SIG-M5 treated with dmso at 0.1 percent for 504 hours (cell line): ENCODE results near the gene OR10A5.
"Not testable (repeated sequence)": the region's sequence is repeated elsewhere in the genome, so short reads cannot be mapped to it uniquely, and the experiment has no call there.

Experiments
- DNase-seq: peaks from one replicate; lab custom pipeline; 2025; ENCODE audit not compliant: unreplicated experiment; lab: John Stamatoyannopoulos, UW

OR10A5 gene

DNA sequence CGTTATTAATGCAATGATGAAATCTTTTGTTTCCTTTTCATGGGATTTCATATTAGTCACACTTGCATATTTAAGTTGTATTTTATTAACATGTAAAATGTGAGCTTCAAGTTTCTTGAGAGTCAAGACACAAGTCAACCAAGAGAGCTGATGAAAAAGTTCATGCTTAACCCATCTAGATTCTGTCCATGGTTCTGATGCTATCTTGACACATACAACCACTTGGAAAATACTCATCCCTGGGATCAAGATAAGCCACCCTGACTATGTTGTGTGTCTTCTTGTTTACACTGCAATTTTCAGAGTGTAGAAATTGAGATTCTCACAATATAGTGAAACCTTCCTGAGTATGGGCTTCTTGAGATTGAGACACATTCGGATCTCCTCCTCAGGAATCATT lies 30.3 kb downstream of the OR10A5 start:
- DNase-seq = no peak

DNA sequence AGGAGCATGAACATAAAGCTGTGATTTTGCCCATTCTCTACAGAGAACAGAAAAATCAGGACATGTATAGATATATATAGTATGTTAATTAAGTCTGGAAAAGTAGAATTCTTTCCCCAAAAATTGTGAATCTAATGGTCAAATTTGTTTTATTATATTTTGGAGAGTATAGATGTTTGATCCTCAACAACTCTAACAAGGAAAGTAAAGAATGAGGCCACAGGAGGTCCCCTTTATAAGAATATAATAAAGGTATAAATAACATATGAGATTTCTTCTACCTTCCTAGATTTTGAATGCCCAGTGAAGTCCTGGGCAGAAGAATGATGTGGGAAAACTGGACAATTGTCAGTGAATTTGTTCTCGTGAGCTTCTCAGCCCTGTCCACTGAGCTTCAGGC lies 30.8 kb downstream of the OR10A5 start, which contains the start of gene OR10A4:
TSS of gene OR10A4 (plus strand) at position 301 of the 400 bp plus-strand sequence. CDS start at position 324, 23 bp downstream.
- no peak for DNase-seq

DNA sequence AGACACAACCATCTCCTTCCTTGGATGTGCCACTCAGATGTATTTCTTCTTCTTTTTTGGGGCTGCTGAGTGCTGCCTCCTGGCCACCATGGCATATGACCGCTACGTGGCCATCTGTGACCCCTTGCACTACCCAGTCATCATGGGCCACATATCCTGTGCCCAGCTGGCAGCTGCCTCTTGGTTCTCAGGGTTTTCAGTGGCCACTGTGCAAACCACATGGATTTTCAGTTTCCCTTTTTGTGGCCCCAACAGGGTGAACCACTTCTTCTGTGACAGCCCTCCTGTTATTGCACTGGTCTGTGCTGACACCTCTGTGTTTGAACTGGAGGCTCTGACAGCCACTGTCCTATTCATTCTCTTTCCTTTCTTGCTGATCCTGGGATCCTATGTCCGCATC lies 31.4 kb downstream of the OR10A5 start:
- DNase-seq = no peak

DNA sequence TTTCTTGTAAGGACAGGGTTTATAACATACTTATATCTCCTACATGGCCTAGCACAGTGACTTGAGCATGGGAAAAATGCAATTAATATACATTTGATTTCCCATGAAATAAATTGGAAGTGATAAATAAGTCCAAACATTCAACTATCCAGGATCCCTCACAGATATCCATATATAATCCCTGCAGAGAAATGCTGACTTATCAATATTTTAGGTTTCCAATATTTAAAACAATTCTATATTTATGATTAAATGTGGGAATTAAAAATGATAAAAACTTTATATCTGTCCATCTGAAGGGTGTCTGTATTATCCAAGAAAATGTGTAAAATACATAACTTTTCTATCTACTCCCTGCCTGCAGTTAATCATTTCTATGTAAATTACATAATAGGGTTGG lies 37.3 kb downstream of the OR10A5 start:
- DNase-seq = no peak

DNA sequence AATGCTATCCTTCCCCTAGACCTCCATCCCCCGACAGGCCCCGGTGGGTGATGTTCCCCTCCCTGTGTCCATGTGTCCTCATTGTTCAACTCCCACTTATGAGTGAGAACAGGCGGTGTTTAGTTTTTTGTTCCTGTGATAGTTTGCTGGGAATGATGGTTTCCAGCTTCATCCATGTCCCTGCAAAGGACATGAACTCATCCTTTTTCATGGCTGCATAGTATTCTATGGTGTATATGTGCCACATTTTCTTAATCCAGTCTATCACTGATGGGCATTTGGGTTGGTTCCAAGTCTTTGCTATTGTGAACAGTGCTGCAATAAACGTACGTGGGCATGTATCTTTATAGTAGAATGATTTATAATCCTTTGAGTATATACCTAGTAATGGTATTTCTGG lies 42.2 kb downstream of the OR10A5 start:
- DNase-seq = not testable (repeated sequence)

DNA sequence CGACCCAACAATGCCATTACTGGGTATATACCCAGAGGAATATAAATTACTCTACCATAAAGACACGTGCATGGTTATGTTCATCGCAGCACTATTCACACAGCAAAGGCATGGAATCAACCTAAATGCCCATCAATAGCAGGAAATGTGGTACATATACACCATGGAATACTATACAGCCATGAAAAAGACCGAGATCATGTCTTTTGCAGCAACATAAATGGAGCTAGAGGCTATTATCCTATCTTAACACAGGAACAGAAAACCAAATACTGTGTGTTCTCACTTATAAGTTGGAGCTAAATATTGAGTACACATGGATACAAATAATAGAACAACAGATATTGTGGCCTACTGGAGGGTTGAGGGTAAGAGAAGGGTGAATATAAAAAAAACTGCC lies 43.3 kb downstream of the OR10A5 start:
- DNase-seq = no peak

DNA sequence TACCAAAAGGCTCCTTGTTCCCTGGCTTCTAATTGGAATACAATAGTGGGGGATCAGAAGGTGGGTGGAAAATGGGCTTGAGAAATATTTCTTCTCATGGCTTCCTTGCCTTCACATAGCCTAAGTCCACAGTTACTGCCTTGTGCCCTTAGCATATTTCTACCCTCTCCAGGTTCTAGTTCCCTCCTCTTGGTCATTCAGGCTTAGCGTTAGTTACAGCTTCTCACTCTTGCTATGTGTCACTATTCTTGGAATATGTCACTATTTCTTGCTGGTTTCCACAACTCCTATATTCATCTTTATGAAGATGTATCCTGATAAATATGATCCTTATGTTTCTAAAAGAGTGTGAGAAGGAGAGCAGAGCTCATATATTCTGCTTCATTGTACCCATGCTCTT lies 44.4 kb downstream of the OR10A5 start:
- DNase-seq = no peak

DNA sequence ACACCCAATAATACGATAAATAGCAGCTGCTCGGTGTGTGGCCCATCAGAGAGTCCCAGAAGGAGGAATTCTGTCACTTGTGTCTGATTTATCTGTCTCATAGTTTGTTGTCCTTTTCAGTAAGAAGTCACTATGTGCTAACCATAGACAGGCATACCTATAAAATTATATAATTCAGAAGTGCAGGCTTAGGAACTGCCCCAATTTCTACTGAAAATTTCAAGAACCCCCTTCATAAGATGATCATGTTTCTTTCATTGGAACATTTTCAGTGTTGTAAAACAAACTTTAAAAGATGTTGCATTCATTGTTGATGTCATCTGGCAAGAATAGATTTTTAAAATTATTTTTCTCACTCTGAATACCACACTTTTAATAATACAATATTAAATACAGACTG lies 46.9 kb downstream of the OR10A5 start, which contains the start of gene OR2D2:
TSS of gene OR2D2 (minus strand) at position 101 of the 400 bp plus-strand sequence. CDS start at position 101, 0 bp downstream.
- DNase-seq = no peak

DNA sequence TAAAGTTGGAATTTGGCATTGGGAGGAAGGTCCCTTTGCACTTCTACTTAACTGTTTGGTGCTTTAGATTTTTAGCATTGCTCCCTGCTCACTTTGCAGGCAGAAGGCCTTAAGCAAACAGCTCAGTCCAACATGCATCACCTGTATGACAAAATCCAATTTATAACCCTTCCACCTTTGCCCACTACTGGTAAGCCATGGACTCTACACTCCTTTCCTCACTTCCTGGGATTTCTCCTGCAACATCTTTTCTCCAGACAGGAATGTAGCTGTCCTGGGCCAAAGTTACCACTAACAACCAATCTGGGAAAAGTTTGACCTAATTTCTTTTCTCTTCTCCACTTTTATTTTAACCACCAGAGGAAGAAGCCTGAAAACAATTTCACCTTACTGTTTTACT lies 48.6 kb downstream of the OR10A5 start:
- no peak for DNase-seq

DNA sequence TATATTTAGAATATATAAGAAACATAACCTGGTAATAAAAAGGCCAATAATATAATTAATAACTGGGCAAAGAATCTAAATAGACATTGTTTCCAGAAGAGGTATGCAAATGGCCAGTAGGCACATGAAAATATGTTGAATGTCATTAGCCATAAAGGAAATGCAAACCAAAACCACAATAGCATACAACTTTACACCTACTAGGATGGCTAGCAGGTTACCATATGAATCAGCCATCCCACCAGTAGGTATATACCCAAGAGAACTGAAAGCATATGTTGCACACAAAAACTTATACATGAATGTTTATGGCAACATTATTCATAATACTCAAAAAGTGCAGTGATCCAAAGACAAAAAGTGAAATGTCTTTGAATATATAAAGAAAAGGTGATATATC lies 49.5 kb downstream of the OR10A5 start:
- no peak for DNase-seq
